HCT116 (cell line): ENCODE data around the gene DDX28.

ENCODE experiments used
- CTCF ChIP-seq, 3 experiments: fragments of 200-600 bp in 1 of 3; sonication (generic) in 1 of 3; IDR thresholded peaks in 2 of 3; conservative IDR thresholded peaks in 1 of 3; 2 replicates each; pipeline ENCODE4 v1.5.1; 2012 to 2017; ENCODE audit warnings: low read depth in 2 of 3, low read length in 2 of 3, antibody characterized with exemption in 1 of 3, borderline replicate concordance in 1 of 3, control low read depth in 1 of 3, mild to moderate bottlenecking in 1 of 3, mixed read lengths in 1 of 3, mixed run types in 1 of 3, moderate library complexity in 1 of 3; ENCODE audit not compliant: insufficient read depth in 1 of 3
- EZH2 ChIP-seq: fragments of 200-600 bp; sonication (generic); IDR thresholded peaks from 2 replicates; pipeline ENCODE4 v1.6.1; 2017; ENCODE audit warnings: antibody characterized with exemption, mixed run types
- SRF ChIP-seq: IDR thresholded peaks from 2 replicates; pipeline ENCODE4 v1.6.1; 2012; ENCODE audit warnings: low read depth
- TF ChIP-seq, protein P1 (sequence below): IDR thresholded peaks from 2 replicates; pipeline ENCODE4 v1.6.1; 2012

- no peak for TF ChIP-seq SRF
- TF ChIP-seq EZH2, result no peak
- TF ChIP-seq, protein P1, sequence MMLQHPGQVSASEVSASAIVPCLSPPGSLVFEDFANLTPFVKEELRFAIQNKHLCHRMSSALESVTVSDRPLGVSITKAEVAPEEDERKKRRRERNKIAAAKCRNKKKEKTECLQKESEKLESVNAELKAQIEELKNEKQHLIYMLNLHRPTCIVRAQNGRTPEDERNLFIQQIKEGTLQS, result no peak
- TF ChIP-seq CTCF (IDR thresholded peaks at IDR 0.05 in 2 of 3, conservative IDR thresholded peaks at IDR 0.05 in 1 of 3; ENCODE audit: borderline replicate concordance in 1 of 3, insufficient read depth in 1 of 3, low read depth in 2 of 3, low read length in 2 of 3), result no peak
Observed at GRCh38 chr16:68049449-68049848, 26.4 kb upstream of the DDX28 start.
